Activated T-helper 9 cell treated with anti-CD3 and anti-CD28 coated beads, Interleukin-2, amount 50 U/mL, for 16 hours (primary cell): ENCODE results near the gene OR10V1.
A peak's percentile ranks its signal among the peaks of the same experiment; 100 is the strongest.
"Not testable (repeated sequence)": the region's sequence is repeated elsewhere in the genome, so short reads cannot be mapped to it uniquely, and the experiment has no call there.

Experiments used
- DNase-seq: peaks from one replicate; pipeline ENCODE4 v3.0.0-alpha.2; 2020; ENCODE audit warnings: low read depth

The OR10V1 gene

DNA sequence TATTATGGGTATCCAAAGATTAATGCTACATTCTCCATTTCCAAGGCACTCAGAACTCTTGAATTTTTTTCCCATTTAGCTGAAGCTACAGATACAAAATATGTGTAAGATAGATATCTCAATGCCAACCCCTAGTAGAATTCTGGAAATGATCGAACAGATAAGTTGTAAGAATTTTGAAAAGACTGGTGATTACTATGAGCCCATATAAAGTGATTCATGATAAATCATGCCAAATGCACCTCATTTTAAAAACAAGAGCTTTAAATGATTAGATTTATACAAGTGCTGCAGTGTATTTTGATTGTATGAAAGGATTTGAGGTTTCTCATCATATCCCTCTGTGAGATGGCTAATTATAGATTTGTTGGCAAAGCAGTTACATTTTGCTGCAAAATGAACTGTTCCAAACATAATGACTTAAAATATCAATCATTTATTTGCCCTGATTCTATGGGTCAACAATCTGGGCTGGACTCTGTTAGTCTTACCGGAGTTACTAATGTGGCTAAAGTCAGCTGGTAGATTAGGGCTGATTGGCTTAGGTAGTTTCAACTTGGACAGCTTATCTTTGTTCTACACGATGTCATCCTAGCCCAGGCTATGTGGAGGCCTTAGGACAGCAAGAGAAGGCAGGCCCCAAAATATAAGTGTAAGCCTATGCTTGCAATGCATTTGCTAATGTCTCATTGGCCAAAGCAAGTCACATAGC is 3.4 kb downstream of the OR10V1 start:
- DNase-seq, result no peak

DNA sequence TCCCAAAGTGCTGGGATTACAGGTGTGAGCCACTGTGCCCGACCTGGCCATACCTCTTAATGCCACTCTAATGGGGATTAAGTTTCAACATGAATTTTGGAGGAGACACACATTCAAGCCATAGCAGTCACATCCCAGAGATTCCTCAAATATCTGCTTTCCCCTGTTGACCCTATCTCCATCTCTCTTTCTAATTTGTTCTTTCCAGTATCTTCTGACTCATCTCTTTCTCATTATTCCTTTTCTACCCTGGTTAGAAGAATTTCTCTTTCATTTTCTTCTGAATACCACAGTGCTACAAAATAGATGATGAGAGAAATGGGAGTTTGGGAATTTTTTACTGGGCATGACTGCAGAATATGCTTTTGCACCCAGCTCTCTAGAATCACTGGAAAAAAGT is 5.1 kb downstream of the OR10V1 start:
- no peak for DNase-seq

DNA sequence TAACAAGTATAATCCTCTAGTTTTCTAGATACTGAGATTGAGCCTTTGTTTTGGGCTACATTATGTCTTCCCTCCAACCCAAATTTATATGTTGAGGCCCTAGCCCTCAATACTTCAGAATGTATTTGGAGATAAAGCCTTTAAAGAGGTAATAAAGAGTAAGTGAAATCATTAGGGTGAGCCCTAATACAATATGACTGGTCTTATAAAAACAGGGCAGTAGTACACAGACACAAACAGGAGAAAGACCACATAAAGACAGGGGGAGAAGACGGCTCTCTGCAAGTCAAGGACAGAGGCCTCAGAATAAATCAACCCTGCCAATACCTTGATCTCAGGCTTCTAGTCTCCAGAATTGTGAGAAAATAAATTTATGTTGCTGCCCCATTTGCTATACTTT is 6.3 kb downstream of the OR10V1 start:
- no peak for DNase-seq

DNA sequence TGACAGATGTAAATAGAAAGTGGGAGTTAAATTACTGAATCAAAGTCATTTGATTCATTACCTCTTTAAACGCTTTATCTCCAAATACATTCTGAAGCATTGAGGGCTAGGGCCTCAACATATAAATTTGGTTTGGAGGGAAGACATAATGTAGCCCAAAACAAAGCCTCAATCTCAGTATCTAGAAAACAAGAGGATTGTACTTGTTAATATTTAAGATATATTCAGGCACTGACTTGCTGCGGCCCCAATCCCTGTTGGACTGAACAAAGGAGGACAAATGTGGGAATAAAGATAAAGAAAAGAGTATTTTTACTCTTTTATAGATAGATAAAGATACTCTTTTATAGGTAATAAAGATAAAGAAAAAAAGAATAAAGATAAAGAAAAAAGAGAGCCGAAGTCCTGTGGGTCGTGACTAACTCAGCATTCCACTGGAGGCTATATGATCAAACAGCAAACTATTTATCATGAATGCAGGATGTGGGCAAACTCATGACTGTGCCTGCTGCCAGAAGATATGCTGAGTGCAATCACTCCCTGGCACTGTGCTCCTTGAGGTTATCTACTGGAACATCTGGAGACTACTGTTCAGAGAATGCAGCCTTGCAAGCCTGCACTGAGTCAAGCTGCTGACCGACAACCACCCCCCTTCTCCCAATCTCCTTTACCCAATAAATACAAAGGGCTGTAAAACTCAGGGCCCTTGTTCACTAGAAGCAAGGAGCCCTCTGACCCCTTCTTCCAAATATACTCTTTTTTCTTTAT is 6.9 kb downstream of the OR10V1 start:
- no peak for DNase-seq

DNA sequence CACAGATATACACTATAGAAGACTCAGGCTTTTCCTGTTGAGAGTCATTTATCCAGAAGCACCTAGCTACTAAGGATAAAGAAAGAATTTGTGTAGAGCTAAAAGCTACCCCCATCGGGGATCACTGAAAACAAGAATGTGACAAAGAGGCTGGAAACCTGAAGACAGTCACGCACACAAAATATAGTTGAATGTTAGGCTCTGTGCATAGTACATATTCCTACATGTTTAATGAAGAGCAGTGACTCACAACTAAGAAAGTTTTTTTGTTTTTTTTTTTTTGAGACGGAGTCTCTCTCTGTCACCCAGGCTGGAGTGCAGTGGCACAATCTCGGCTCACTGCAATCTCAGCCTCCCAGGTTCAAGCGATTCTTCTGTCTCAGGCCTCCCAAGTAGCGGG is 8.4 kb downstream of the OR10V1 start:
- no peak for DNase-seq

DNA sequence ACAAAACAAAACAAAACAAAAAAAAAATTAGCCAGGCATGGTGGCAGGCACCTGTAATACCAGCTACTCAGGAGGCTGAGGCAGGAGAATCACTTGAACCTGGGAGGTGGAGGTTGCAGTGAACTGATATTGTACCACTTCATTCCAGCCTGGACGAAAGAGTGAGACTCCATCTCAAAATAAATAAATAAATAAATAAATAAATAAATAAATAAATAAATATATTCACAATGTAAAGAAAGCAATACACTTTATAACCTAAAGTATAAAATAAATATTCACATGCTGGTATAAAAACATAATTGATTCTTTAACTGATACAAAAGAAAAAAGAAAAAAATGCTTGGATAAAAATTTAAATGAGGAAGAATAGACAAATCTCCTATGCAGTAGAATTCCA is 10.1 kb downstream of the OR10V1 start:
- DNase-seq, result not testable (repeated sequence)

DNA sequence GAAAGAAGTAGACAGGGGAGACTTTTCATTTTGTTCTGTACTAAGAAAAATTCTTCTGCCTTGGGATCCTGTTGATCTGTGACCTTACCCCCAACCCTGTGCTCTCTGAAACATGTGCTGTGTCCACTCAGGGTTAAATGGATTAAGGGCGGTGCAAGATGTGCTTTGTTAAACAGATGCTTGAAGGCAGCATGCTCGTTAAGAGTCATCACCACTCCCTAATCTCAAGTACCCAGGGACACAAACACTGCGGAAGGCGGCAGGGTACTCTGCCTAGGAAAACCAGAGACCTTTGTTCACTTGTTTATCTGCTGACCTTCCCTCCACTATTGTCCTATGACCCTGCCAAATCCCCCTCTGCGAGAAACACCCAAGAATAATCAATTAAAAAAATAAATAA is 13.5 kb downstream of the OR10V1 start:
- DNase-seq, result not testable (repeated sequence)

DNA sequence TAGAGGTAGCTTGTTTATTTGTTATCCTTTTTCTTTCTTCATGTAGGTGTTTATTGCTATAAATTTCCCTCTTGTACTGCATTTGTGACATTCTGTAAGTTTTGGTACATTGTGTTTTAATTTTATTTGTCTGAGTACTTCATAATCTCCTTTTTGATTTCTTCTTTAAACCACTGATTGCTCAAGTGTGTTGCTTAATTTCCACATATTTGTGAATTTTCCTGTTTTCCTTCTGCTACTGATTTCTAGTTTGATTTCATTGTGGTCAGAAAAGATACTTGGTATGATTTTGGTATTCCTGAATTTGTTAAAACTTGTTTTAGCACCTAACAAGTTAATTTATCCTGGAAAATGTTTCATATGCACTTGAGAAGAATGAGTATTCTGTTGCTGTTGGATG is 15.1 kb downstream of the OR10V1 start:
- no peak for DNase-seq

DNA sequence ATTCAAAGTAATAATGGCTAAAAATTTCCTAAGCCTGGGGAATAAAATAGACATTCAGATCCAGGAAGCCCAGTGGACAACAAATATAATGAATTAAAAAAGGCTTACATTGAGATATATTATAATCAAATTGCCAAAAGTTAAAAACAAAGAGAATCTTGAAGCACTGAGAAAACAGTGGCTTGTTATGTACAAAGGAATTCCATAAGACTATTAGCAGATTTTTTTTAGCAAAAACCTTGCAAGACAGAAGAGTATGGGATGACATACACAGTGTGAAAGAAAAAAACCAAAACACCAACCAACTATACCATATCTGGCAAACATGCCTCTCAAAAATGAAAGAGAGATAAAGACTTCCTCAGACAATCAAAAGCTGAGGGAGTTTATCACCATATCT is 20.7 kb downstream of the OR10V1 start:
- DNase-seq, result no peak

DNA sequence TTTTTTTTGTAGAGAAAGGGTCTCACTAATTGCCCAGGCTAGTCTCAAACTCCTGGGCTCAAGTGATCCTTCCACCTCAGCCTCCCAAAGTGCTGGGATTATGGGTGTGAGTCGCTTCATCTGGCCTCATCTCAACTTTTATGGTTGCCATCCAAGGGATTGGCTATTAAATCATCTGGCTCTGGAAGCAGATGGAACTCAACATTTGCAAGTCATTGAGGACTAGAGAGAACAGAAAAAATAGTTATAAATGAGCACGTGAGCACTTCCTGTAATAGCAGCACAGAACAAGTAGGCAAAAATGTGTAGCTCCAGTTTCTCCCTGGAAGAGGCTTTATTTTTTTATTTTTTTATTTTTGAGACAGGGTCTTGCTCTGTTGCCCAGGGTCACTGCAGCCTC is 22.5 kb downstream of the OR10V1 start:
- DNase-seq, result no peak

DNA sequence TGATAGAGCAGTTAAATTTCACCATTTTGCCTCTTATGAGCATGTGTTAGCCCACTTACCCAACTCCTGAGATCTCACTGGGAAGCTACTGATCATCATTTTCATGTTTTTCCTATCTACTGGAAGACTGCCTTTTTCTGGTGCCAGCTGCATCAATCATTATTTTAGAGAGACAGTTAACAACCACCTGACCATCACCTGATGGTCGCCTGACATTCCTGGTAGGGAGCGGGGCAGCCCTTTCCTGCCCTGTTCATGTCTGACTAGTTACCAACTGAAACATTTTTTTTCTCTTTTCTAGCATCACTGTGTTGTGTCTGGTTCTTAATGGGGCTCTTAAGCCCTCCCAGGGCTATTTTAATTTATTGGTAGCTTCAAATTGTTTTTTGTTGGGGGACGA is 24.6 kb downstream of the OR10V1 start:
- DNase-seq, result no peak

DNA sequence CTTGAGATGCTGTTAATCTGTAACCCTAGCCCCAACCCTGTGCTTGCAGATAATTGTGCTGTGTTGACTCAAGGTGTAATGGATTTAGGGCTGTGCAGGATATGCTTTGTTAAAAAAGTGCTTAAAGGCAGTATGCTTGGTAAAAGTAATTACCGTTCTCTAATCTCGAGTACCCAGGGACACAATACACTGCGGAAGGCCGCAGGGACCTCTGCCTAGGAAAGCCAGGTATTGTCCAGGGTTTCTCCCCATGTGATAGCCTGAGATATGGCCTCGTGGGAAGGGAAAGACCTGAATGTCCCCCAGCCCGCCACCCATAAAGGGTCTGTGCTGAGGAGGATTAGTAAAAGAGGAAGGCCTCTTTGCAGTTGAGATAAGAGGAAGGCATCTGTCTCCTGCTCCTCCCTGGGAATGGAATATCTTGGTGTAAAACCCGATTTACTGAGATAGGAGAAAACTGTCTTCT is 32.4 kb downstream of the OR10V1 start:
- not testable (repeated sequence) for DNase-seq

DNA sequence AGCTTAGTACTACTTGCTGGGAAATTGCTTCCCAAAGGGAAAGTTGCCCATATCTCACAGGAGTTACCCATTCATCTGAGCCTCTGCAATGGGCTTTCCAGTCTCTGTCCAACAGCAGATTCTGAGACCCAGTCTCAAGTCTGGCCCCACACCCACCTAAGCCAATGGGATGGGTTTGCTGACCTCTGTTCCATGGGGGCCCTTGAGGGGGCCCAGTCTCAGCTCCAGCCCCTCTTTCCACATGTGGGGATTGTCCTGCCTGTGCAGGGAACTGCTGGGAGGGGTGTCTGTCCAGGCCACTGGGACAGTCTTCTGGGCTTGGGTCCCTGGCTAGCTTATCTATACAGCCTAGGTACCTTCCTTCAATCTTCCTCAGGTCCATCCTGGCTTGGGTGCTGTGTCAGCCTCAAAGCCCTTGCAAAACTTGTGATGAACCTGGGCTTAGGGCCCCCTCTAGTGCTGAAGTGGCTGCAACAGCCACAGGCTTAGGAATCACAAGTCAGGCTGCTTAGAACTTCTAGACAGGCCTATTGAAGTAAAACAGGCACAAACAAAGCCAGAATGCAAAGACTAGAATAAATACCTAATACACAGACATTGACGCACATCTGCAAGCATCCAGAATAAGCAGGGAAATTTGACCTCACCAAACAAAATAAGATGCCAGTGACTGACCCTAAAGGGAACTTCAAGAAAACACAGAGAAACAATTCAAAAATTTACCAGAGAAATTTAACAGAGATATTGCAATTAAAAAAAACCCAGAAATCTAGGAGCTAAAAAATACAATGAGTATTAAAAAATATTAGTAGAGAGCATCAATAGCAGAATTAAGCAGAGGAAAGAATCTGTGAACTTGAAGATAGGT is 33.1 kb downstream of the OR10V1 start:
- peak; percentile 12 for DNase-seq

DNA sequence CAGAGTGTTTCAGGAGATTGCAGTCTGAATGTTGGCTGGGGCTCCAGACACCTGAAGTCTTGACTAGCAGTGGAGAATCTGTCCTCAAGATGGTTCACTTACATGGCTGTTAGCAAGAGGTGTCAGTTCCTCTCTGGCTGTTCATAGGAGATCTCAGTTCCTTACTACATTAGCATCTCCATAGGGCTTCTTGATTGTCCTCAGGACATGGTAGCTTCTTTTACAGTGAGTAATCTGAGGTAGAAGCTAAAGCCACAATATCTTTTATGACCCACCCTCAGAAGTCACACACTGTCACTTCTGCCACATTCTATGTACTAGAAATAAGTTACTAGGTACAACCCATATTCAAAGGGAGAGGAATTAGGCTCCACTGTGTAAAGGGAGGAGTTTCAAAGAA is 34.3 kb downstream of the OR10V1 start:
- no peak for DNase-seq

DNA sequence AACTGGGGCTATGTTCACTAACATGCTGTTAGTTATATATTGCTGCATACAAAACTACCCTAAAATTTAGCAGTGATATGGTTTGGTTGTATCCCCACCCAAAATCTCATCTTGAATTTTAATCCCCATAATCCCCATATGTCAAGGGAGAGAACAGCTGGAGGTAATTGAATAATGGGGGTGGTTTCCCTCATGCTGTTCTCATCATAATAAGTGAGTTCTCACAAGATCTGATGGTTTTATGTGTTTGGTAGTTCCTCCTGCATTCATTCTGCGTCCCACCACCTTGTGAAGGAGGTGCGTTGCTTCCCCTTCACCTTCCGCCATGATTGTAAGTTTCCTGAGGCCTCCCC is 34.9 kb downstream of the OR10V1 start:
- no peak for DNase-seq

DNA sequence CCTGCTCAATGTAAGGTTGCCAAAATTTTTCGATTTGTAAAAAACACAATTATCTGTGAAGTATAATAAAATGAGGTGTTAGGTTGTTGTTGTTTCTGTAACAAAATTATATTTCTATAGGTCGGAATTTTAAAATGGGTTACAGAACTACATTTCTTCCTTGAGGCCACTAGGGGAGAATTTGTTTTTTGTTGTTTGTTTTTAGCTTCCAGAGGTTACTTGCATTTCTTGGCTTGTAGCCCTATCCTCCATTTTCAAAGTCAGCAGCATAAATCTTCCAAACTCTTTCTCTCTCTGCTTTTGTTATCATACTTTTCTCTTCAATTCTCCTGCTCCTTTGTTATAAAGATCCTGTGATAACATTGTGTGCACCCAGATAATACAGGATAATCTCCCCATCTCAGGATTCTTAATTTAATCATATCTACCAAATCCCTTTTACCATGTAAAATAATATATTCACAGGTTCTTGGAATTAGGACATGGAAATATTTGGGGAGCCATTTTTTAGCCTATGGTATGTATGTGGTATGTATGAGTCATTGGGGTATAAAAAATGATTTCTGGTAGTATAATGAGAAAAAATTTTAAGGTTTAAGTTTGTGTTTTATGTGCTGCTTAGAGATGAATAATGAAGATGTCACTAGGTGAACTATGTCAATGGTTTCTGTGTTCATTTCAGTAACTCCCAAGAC is 35.4 kb downstream of the OR10V1 start:
- DNase-seq, result no peak

DNA sequence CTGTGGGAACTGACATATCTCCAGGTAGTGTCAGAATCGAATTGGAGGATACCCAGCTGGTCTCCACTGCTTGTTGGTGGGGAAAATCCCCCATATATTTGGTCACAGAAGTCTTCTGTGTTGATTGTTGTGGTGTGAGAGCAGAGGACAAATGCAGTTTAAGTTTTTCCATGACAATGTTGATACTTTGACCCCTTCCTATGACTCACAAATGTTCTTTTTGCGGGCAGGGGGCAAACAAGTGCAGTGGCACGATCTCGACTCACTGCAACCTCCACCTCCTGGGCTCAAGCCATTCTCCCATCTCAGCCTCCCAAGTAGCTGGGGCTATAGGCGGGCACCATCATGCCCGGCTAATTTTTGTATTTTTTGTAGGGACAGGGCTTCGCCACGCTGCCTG is 37.4 kb downstream of the OR10V1 start:
- no peak for DNase-seq

DNA sequence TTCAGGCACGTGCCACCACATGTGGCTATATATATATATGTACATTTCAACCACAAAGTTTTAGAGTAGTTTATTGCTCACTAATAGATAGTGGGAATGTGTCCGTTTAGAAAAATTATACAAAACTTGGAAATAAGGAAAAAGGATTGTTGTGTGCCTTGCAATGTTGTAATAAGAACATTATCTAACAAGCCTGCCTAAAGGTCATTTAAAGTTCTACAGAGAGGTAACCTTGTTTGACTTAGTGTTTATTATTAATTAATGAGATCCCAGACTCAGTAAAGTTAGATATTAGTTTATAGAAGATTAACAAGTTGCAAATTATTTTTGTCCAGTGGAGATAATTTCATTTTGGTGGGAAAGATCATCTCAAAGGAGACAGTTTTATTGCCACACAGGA is 39.4 kb downstream of the OR10V1 start:
- no peak for DNase-seq

DNA sequence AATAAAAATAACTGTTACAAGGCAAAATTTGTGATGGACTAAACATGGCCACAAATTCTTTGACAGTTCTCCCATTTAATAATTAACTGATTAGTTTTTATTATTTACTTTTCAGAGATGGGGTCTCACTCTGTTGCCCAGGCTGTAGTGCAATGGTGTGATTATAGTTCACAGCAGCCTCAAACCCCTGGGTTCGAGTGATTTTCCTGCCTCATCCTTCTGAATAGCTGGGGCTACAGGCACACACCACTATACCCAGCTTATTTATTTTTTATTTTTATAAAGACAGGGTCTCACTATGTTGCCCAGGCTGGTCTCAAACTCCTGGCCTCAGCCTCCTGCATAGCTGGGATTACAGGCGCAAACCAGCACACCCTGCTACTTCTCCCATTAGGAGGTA is 40.4 kb downstream of the OR10V1 start:
- no peak for DNase-seq

DNA sequence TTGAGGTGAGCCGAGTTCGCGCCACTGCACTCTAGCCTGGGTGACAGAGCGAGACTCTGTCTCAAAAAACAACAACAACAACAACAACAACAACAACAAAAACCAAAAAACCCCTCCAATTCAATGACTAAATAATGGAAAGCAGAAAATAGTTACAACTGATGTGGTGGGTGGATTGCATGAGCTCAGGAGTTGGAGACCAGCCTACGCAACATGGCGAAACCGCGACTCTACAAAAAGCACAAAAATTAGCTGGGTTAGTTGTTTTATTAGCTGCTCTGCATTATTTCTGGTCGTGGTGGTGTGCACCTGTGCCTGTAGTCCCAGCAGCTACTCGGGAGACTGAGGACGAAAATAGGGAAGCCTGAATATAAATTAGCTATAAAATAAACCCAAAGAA is 42.2 kb downstream of the OR10V1 start:
- no peak for DNase-seq

DNA sequence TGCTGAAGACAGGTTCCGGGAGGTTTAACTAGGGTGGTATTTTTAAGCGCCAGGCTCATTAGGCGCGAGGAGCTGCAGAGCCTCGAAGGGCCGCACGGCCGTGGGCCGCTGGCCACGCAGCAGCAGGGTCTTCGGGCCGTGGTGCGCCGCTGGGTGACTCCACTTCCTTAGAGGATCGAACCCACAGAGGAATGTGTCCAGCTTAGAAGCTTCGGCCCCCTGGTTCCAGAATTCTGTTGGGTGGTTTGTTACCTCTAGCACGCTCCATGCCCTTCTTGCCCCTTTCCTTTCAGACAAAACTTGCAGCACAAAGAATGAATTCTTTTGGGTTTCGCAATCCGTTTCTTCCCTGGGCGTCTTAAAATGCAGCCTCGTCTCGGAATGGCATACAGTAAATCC is 44.0 kb downstream of the OR10V1 start:
- DNase-seq, result no peak

DNA sequence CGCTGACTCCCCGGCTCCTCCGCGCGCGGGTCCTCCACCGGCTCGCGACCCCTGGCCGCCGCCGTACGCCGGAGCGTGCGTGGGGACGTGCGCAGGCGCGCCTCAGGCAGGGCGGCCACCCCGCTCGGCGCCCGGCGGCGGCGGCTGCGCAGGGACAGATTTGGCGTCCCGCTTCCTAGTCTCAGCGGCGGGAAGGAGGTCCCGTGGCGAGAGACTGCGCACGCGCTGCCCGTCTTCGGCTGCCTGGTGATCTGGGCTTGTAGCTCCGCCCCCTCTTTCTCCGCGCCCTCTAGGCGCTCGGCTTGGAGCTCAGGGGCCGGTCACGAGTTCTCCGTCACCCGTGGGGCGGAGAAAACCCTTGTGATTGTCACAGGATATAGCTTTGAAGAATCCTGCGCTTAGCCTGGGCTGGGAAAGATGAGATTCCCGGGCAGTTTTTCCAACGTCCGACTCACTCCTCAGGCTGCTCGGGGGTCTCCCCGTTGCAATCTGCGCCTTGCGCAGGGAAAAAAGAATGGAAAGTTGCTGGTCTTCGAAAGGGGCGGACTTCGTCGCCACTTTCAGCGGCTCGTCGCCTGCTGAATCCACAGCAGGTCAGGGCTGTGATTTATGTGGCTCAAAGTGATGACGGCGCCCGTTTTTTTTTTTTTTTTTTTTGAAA is 44.6 kb downstream of the OR10V1 start, which contains the start of gene PATL1:
Gene PATL1 (minus strand): TSS at position 88 of the 661 bp plus-strand sequence. CDS start 142 bp downstream, outside the sequence.
- DNase-seq, result peak; percentile 98
